Activated CD8-positive, alpha-beta memory T cell treated with anti-CD3 and anti-CD28 coated beads for 48 hours (primary cell): Measurements from ENCODE around the gene MAPK7.

ENCODE experiments used
- DNase-seq, 3 experiments: peaks; one replicate each; pipeline ENCODE4 v3.0.0-alpha.2; 2020; ENCODE audit warnings: low read depth in 2 of 3, low spot score in 2 of 3

The MAPK7 gene

GRCh38 chr17:19392303-19392702 is 14.0 kb downstream of the MAPK7 start:
- no peak for DNase-seq

DNA sequence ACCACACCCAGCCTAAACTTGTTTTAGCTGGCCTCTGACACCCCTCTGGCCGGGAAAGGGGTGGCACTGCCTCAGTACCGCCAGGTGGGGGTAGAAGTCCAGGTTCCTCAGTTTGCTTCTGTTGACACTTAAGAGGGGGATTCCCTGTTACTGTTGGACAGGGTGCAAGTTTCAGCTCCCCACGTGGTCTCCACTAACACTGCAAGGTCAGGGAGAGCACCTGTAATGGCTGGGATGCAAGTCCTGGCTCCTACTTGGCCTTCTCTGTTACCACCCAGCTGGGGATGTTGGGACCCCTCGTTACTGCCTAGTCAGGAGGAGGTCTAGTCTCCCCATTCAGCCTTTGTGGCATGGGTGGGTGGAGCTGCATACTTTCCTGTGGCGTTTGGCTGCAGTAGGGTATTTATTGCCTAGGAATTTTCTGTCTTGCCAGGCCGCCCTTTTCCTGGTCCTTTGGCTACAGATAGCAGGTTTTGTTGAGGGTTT is 19.3 kb downstream of the MAPK7 start:
- no peak for DNase-seq

GRCh38 chr17:19398301-19399181 is 20.2 kb downstream of the MAPK7 start:
- no peak for DNase-seq

- no peak for DNase-seq
Measured at GRCh38 chr17:19399750-19400450, 21.6 kb downstream of the MAPK7 start.

DNA sequence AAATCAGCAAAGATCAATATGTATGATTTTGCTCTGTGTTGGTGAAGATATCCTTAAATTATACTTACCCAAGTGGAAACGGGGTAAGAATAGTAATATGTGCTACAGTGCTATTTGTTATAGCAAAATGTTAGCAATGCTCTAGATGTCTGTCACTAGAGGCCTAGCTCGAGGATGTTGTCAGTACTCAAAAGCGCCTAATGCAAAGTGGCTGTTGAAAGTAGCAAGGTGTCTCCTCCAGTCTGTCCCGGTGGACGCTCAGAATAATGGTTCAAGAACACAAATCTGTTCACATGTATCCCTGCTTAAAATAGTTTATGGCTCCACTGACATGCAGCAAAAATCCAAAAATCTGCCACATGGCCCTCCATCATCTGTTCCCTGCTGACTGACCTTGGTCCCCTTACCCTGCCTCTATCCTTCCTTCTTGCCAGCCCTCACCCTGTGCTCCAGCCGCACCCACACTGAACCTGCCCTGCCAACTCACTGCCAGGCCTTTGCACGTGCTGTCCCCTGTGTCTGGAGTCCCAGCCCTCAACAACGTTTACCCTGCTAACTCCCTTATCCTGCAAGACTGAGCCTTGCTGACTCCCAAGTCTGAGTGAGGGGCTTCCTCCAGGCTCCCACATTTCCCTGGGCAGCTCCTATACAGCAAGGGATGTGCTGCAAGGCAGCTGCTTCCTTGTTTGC is 23.2 kb downstream of the MAPK7 start:
- no peak for DNase-seq

- no peak for DNase-seq
Measured at GRCh38 chr17:19402171-19402570, 23.9 kb downstream of the MAPK7 start.

GRCh38 chr17:19403021-19403420 is 24.7 kb downstream of the MAPK7 start:
- no peak for DNase-seq

GRCh38 chr17:19404264-19404663 is 26.0 kb downstream of the MAPK7 start:
- DNase-seq, result no peak

DNA sequence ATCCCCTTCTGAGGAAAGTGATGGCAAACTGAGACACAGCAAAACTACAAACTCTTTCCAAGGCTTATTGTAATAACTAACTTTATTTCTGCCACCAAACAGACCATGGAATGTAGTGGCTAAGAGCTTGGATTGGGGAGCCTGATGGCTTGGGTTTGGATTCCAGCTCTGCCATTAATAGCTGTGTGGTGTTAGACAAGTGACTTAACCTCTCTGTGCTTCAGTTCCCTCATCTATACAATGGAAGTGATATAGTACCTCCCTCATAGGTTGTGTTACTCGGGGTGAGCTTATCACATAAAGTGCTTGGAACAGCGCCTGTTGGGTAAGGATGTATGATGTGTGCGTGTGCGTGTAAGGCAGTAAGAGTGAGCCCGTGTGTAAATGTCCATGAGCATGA is 26.8 kb downstream of the MAPK7 start:
- no peak for DNase-seq

DNA sequence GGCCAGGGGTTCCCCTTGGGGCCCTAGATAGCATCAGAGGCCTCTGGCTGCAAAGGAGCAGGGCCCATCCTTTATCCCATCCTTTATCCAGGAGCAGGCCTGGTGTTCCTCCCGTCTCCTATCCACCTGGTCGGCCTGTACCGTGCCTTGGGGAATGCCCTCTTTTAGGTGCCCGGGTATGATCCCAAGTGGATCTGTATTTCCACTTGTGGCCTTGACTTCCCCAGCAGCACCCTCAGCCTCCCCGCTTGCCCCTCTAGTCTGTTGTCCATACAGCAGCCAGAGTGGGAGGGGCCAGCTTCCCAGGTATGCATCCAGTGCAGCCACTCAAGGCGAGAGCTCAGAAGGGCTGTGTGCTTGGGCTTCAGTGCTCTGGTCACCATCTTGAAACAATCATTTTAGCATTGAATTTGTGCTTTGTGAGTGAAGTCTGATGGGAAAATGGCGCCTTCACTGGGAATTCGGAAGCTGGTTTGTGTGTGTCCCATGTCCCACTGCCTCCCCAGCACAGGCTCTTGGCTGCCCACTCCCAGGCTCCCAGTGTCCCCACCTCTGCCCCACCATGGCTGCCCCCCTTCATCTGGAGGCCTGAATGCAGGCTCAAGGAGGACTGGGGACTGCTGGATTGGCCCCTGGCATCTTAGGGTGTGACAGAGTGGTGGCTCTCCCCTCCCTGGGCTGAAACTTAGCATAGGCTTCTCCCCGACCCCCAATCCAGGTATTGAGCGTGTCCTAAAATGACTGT is 29.5 kb downstream of the MAPK7 start:
- DNase-seq, result no peak

DNA sequence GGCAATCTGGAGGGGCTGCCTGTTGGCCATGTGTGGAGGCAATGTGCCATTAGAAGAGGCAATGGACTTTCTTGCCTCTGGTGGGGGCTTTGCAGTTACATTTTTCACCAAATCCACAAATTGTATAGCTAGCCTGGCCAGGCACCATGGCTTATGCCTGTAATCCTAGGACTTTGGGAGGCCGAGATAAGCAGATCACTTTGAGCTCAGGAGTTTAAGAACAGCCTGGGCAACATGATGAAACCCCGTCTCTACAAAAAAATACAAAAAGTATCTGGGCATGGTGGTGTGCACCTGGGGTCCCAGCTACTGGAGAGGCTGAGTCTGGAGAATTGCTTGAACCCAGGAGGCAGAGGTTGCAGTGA is 30.0 kb downstream of the MAPK7 start:
- DNase-seq, result no peak

GRCh38 chr17:19409066-19409465 is 30.8 kb downstream of the MAPK7 start:
- DNase-seq, result no peak

DNA sequence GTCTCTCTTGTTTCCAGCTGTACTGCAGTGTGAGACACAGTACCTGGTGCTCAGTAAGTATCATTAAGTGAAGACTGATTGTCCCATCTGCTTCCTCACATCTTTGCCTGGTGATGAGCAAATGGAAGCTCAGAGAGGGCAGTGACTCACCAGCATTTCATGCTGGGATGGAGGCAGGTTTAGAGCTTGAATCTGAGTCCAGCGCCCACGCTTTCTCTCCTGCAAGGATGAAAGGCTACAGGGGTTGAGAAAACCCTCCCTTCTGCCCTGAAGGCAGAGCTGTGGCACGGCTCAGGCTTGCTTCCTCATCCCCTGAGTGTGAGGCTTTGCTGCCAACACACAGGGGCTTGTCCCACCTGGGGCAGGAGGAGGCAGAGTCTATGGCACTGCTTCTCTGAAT is 31.2 kb downstream of the MAPK7 start:
- no peak for DNase-seq

DNA sequence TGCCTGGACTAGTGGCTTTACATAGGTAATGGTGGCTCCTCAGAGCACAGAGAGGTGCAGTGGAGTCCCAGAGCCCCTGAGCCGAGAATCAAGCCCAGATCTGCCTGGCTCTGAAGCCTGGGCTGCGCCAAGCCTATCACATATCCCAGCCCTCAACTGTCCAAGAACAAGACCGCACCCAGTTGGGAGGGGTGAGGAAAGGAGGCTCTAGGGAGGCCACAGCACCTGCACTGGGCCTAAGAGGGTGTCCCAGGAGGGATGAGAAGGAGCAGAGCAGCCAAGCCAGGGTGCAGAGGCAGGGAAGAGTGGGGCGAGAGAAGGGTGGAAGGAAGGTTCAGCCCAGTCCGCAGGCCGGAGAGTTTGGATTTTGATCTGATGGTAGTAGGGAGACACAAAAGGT is 31.8 kb downstream of the MAPK7 start:
- DNase-seq, result no peak

DNA sequence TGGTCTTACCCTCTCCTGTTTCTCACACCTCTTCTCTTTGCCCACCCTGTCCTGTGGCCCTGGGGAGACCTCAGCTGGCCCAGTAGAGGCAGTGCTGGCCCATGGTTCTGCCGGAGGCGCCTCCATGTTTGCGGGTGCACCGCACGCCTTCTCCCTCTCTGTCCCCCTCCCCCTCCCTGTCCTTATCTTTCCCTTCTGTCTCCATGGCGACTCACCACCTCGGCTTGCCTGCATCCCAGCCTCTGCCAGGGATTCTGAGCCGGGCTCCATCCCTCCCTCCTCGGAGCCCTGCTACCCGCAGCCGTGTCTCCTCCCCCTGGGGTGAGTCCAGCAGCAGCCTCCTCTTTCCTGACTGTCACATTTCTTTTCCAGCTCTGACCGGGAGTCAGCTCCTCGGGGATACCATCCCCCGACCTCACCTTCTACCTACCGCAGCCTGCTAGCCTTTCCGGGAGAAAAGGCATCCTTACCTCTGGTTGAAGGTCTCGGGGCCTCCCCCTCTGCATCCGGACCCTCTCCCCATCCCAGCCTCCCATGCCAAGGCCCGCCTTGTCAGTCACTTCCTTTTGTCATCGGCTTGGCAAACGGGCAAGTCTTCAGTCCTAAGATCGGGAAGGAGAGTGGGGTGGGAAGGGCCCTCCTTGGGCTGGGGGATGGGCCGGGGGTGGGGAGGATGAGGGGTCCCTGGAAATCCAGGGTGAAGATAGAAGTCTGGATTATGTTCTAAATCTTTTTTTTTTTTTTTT is 32.8 kb downstream of the MAPK7 start, which contains the start of gene RNF112:
RNF112 (plus strand) TSS at position 358 of the 746 bp plus-strand sequence; CDS start at position 535, 177 bp downstream.
- DNase-seq, result no peak

- DNase-seq, result no peak
Measured at GRCh38 chr17:19411631-19412030, 33.3 kb downstream of the MAPK7 start.

- no peak for DNase-seq
Measured at GRCh38 chr17:19412510-19412909, 34.2 kb downstream of the MAPK7 start.

- no peak for DNase-seq
Measured at GRCh38 chr17:19412984-19413383, 34.7 kb downstream of the MAPK7 start.

- DNase-seq, result no peak
Measured at GRCh38 chr17:19413761-19414160, 35.5 kb downstream of the MAPK7 start.
